Lower leg skin (tissue), 3 donors: ENCODE measurements around the gene FNDC3B.

Experiments used
- CTCF ChIP-seq, 3 donors: fragments of 450-650 bp; IDR thresholded peaks; one replicate each; pipeline ENCODE4 v1.5.1; 2016; ENCODE audit warnings: antibody characterized with exemption in 3 of 3, mild to moderate bottlenecking in 3 of 3, moderate library complexity in 2 of 3
- POLR2A ChIP-seq, 2 donors: fragments of 450-650 bp; IDR thresholded peaks; one replicate each; pipeline ENCODE4 v1.6.1; 2016 to 2017; ENCODE audit warnings: antibody characterized with exemption in 2 of 2, mild to moderate bottlenecking in 1 of 2, moderate library complexity in 1 of 2

- TF ChIP-seq POLR2A (IDR thresholded peaks at IDR 0.05) (no peak), CTCF (IDR thresholded peaks at IDR 0.05) (no peak)
These were observed 178.5 kb downstream of the FNDC3B start for GRCh38 chr3:172217877-172218276.
